Hepatocyte (in vitro differentiated cells): ENCODE results near the gene MRPL44. TPM values are rescaled to one million over a fixed set of nuclear protein-coding genes. Genes with fewer than 3 reads are reported as not detected.

Source experiments
- DNase-seq: peaks from one replicate; pipeline ENCODE4 v3.0.0-alpha.2; 2016; ENCODE audit warnings: low spot score
- H2AFZ ChIP-seq: fragments of 200-600 bp; sonication (generic); 2 replicates; pipeline ENCODE4 v1.6.0; 2016; ENCODE audit warnings: antibody characterized with exemption, mild to moderate bottlenecking
- H3K27ac ChIP-seq: fragments of 200-600 bp; sonication (generic); 2 replicates; pipeline ENCODE4 v1.5.1; 2016; ENCODE audit warnings: mild to moderate bottlenecking
- H3K27me3 ChIP-seq: fragments of 200-600 bp; sonication (generic); 2 replicates; pipeline ENCODE4 v1.6.1; 2016
- H3K36me3 ChIP-seq: fragments of 200-600 bp; sonication (generic); replicated peaks from 2 replicates; pipeline ENCODE4 v1.5.1; 2016; ENCODE audit warnings: low read depth; ENCODE audit not compliant: insufficient read depth
- H3K4me1 ChIP-seq: fragments of 200-600 bp; sonication (generic); 2 replicates; pipeline ENCODE4 v1.5.1; 2016; ENCODE audit warnings: mild to moderate bottlenecking, moderate library complexity; ENCODE audit not compliant: insufficient read depth
- H3K4me2 ChIP-seq: fragments of 200-600 bp; sonication (generic); 2 replicates; pipeline ENCODE4 v1.6.0; 2016
- H3K4me3 ChIP-seq: fragments of 200-600 bp; sonication (generic); 2 replicates; pipeline ENCODE4 v1.5.1; 2016; ENCODE audit warnings: mild to moderate bottlenecking
- H3K79me2 ChIP-seq: fragments of 200-600 bp; sonication (generic); 2 replicates; pipeline ENCODE4 v1.6.0; 2017; ENCODE audit warnings: mild to moderate bottlenecking
- H3K9me2 ChIP-seq: fragments of 200-600 bp; sonication (generic); replicated peaks from 2 replicates; pipeline ENCODE4 v1.6.0; 2017; ENCODE audit warnings: mild to moderate bottlenecking; ENCODE audit not compliant: insufficient read depth
- H3K9me3 ChIP-seq: fragments of 200-600 bp; sonication (generic); 2 replicates; pipeline ENCODE4 v1.5.1; 2016; ENCODE audit warnings: low read depth, mild to moderate bottlenecking
- H4K20me1 ChIP-seq: fragments of 200-600 bp; sonication (generic); 2 replicates; pipeline ENCODE4 v1.6.0; 2016; ENCODE audit warnings: mild to moderate bottlenecking; ENCODE audit not compliant: insufficient read depth, poor library complexity, severe bottlenecking
- EZH2 ChIP-seq: fragments of 200-600 bp; sonication (generic); IDR thresholded peaks from 2 replicates; pipeline ENCODE4 v1.6.1; 2016; ENCODE audit warnings: antibody characterized with exemption, mild to moderate bottlenecking, borderline replicate concordance
- EZH2phosphoT487 ChIP-seq: fragments of 200-600 bp; sonication (generic); IDR thresholded peaks from one replicate; pipeline ENCODE4 v1.6.1; 2018; ENCODE audit warnings: antibody characterized with exemption, mild to moderate bottlenecking, low read depth, moderate library complexity; ENCODE audit not compliant: unreplicated experiment, severe bottlenecking
- WGBS: methylation state at CpG from one replicate; pipeline ENCODE4 v1.1.6; 2016; ENCODE audit warnings: low lambda C conversion rate; ENCODE audit errors: missing lambda C conversion rate; 5-methylcytosine and 5-hydroxymethylcytosine counted together
- polyA plus RNA-seq: library from polyadenylated mRNA; unstranded; fragments of >200 nt; fragmentation: Nextera tagmentation; extraction: Ambion mirVana; gene quantifications from 2 replicates; pipeline ENCODE4 v1.2.1, GENCODE V29; 2016
- total RNA-seq: library from RNA; depleted of rRNA; stranded (reverse); fragments of >200 nt; gene quantifications from 2 replicates; pipeline ENCODE4 v1.2.3, GENCODE V29; 2014
- TF ChIP-seq, protein P1 (sequence below): fragments of 200-600 bp; sonication (generic); IDR thresholded peaks from 2 replicates; pipeline ENCODE4 v1.5.1; 2016; ENCODE audit warnings: antibody characterized with exemption, mild to moderate bottlenecking; ENCODE audit not compliant: poor library complexity

MRPL44 gene
- total and polyA plus RNA-seq, 2 experiments from 2014 or later = 29.0 to 46.5 TPM

DNA sequence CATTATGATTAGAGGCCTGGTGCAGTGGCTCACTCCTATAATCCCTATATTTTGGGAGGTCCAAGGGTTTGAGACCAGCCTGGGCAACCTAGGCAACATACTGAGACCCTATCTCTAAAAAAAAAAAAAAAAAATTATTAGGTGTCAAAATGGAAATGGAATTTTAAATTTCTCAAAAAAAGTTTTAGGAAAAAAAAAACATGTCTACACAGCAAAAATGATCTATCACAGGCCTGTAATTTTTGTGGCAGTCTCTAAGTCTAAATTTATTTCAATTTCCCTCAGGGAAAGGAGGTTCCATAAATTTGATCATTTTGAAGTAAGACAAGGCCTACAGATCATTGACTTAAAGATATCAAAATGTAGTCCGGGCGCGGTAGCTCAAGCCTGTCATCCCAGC is 16.3 kb downstream of the MRPL44 start:
- WGBS = 100% methylated on average over 3 of the region's 3 CpGs
- Histone ChIP-seq H4K20me1 (no peaks in the 10 kb centered on the region), H3K9me3 (no peaks in the 10 kb centered on the region), H3K79me2 (no peaks in the 10 kb centered on the region), H3K9me2 (no peaks in the 10 kb centered on the region), H3K36me3 (no peaks in the 10 kb centered on the region), H3K27ac (no peak overlapping the region), H2AFZ (no peak overlapping the region), H3K27me3 (no peaks in the 10 kb centered on the region), H3K4me1 (no peaks in the 10 kb centered on the region), H3K4me2 (no peak overlapping the region), H3K4me3 (no peak overlapping the region)
- no peak for DNase-seq
- TF ChIP-seq EZH2 (no peak), EZH2phosphoT487 (no peak)
- TF ChIP-seq, protein P1, sequence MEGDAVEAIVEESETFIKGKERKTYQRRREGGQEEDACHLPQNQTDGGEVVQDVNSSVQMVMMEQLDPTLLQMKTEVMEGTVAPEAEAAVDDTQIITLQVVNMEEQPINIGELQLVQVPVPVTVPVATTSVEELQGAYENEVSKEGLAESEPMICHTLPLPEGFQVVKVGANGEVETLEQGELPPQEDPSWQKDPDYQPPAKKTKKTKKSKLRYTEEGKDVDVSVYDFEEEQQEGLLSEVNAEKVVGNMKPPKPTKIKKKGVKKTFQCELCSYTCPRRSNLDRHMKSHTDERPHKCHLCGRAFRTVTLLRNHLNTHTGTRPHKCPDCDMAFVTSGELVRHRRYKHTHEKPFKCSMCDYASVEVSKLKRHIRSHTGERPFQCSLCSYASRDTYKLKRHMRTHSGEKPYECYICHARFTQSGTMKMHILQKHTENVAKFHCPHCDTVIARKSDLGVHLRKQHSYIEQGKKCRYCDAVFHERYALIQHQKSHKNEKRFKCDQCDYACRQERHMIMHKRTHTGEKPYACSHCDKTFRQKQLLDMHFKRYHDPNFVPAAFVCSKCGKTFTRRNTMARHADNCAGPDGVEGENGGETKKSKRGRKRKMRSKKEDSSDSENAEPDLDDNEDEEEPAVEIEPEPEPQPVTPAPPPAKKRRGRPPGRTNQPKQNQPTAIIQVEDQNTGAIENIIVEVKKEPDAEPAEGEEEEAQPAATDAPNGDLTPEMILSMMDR = no peak

DNA sequence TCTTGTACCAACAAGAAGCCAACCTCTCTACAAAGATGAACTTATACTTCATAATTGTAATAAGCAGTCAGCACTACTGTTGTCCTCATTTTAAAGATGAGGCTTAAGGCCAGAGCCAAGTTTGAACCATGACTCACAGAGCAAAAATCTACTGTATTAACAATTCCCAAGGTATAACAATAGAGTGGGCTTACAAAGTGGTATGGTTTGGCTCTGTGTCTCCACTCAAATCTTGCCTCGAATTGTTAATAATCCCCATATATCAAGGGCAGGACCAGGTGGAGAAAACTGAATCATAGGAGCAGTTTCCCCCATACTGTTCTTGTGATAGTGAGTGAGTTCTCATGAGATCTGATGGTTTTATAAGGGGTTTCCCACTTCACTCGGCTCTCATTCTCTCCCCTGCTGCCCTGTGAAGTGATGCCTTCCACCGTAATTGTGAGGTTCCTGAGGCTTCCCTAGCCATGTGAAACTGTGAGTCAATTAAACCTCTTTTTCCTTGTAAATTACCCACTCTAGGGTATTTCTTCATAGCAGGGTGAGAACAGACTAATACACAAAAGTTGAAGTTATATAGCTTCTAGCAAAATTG is 19.5 kb downstream of the MRPL44 start:
- Histone ChIP-seq H3K27me3 (no peaks in the 10 kb centered on the region), H3K9me2 (no peaks in the 10 kb centered on the region), H3K4me1 (no peaks in the 10 kb centered on the region), H4K20me1 (no peaks in the 10 kb centered on the region), H3K79me2 (no peaks in the 10 kb centered on the region), H3K4me2 (no peak overlapping the region), H2AFZ (no peak overlapping the region), H3K4me3 (no peak overlapping the region), H3K9me3 (no peaks in the 10 kb centered on the region), H3K36me3 (no peaks in the 10 kb centered on the region), H3K27ac (no peak overlapping the region)
- 80% methylated on average over 3 of the region's 3 CpGs for WGBS
- no peak for DNase-seq
- no peak for TF ChIP-seq EZH2phosphoT487
- TF ChIP-seq EZH2 = no peak
- TF ChIP-seq, protein P1 = no peak

DNA sequence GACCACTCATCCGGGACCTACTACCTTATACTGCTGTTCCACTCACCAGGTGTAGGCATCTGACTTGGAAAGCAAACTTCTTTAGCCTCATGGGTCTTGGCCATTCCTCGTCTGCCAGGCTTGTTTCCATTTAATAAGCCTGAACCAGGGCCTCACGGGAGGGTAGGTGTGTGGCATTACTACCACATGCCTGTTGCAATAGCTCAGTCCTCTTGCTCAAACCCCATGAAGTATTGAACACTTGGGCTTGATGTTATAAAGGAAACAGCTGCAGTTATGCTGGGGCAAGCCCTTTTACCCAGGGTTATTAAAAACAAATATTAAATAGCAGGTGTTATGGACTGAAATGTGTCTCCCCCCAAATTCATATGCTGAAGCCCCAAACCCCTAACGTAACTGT is 21.2 kb downstream of the MRPL44 start:
- 95% methylated on average over 4 of the region's 4 CpGs for WGBS

More for the DNA sequence above, 21.2 kb downstream of the MRPL44 start:
- Histone ChIP-seq H4K20me1 (no peaks in the 10 kb centered on the region), H3K27me3 (no peaks in the 10 kb centered on the region), H3K9me3 (no peaks in the 10 kb centered on the region), H3K4me3 (no peak overlapping the region), H3K79me2 (no peaks in the 10 kb centered on the region), H3K36me3 (no peaks in the 10 kb centered on the region), H3K4me2 (no peak overlapping the region), H3K4me1 (no peaks in the 10 kb centered on the region), H2AFZ (no peak overlapping the region), H3K27ac (no peak overlapping the region), H3K9me2 (no peaks in the 10 kb centered on the region)
- DNase-seq = no peak
- TF ChIP-seq EZH2phosphoT487 = no peak
- no peak for TF ChIP-seq EZH2
- TF ChIP-seq, protein P1 = no peak
